Smooth muscle cell (in vitro differentiated cells): ENCODE results near the gene HAGHL. TPM values are rescaled to one million over a fixed set of nuclear protein-coding genes. Genes with fewer than 3 reads are reported as not detected.

Experiments
- DNase-seq: peaks from one replicate; lab custom pipeline; 2025; ENCODE audit not compliant: unreplicated experiment; lab: John Stamatoyannopoulos, UW
- H2AFZ ChIP-seq: fragments of 200-600 bp; sonication (generic); 2 replicates; pipeline ENCODE4 v1.6.0; 2016; ENCODE audit warnings: antibody characterized with exemption, low read depth, mild to moderate bottlenecking
- H3F3A ChIP-seq: fragments of 200-600 bp; sonication (generic); 2 replicates; pipeline ENCODE4 v1.6.0; 2017; ENCODE audit warnings: antibody characterized with exemption, low read depth
- H3K27ac ChIP-seq: fragments of 200-600 bp; sonication (generic); 2 replicates; pipeline ENCODE4 v1.5.1; 2016; ENCODE audit warnings: low read depth, mild to moderate bottlenecking
- H3K27me3 ChIP-seq: fragments of 200-600 bp; sonication (generic); 2 replicates; pipeline ENCODE4 v1.6.1; 2016; ENCODE audit warnings: low read depth, mild to moderate bottlenecking
- H3K36me3 ChIP-seq: fragments of 200-600 bp; sonication (generic); 2 replicates; pipeline ENCODE4 v1.5.1; 2016; ENCODE audit warnings: low read depth
- H3K4me1 ChIP-seq: fragments of 200-600 bp; sonication (generic); 2 replicates; pipeline ENCODE4 v1.5.1; 2016; ENCODE audit warnings: low read depth
- H3K4me2 ChIP-seq: fragments of 200-600 bp; sonication (generic); 2 replicates; pipeline ENCODE4 v1.6.0; 2016; ENCODE audit warnings: mild to moderate bottlenecking
- H3K4me3 ChIP-seq: fragments of 200-600 bp; sonication (generic); 2 replicates; pipeline ENCODE4 v1.5.1; 2016; ENCODE audit warnings: mild to moderate bottlenecking
- H3K79me2 ChIP-seq: fragments of 200-600 bp; sonication (generic); 2 replicates; pipeline ENCODE4 v1.6.0; 2016; ENCODE audit warnings: low read depth, mild to moderate bottlenecking
- H3K9ac ChIP-seq: fragments of 200-600 bp; sonication (generic); 2 replicates; pipeline ENCODE4 v1.6.0; 2016; ENCODE audit warnings: low read depth
- H3K9me3 ChIP-seq: fragments of 200-600 bp; sonication (generic); replicated peaks from 2 replicates; pipeline ENCODE4 v1.5.1; 2016; ENCODE audit warnings: low read depth
- H4K20me1 ChIP-seq: fragments of 200-600 bp; sonication (generic); 2 replicates; pipeline ENCODE4 v1.6.0; 2016; ENCODE audit warnings: low read depth
- WGBS: methylation state at CpG from one replicate; pipeline ENCODE4 v1.1.7; 2016; ENCODE audit warnings: low lambda C conversion rate; 5-methylcytosine and 5-hydroxymethylcytosine counted together
- polyA plus RNA-seq: library from polyadenylated mRNA; unstranded; fragments of >200 nt; fragmentation: Nextera tagmentation; extraction: Ambion mirVana; gene quantifications from 2 replicates; pipeline ENCODE4 v1.2.1, GENCODE V29; 2016
- total RNA-seq: library from RNA; depleted of rRNA; stranded (reverse); fragments of >200 nt; gene quantifications from 2 replicates; pipeline ENCODE4 v1.2.3, GENCODE V29; 2014
- TF ChIP-seq, protein P1 (sequence below): fragments of 200-600 bp; sonication (generic); IDR thresholded peaks from 2 replicates; pipeline ENCODE4 v1.5.1; 2017; ENCODE audit warnings: borderline replicate concordance, mild to moderate bottlenecking, antibody characterized with exemption; ENCODE audit not compliant: insufficient read depth, poor library complexity, severe bottlenecking

Gene HAGHL
- total and polyA plus RNA-seq, 2 experiments from 2014 or later: 3.2 to 23.1 TPM

DNA sequence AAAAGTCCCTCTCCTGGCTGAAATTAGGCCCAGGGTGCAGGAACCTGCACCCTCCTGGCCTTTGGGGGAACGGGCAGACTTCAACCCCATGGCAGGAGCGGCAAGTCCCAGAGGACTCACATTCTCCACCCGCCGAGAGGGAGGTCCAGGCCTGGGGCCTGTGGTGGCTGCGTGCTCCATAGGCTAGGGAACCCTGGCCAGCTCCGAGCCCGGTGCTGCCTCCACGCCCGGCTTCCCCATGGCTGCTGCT is 793 bp upstream of the HAGHL start:
- Histone ChIP-seq H3K4me1 (peaks cover 10% of the 10 kb centered on the region), H3K4me2 (no peak overlapping the region), H3K36me3 (no peaks in the 10 kb centered on the region), H3K27ac (no peak overlapping the region), H3F3A (peaks cover 4% of the 10 kb centered on the region), H2AFZ (no peak overlapping the region), H4K20me1 (peaks cover 10% of the 10 kb centered on the region), H3K4me3 (no peak overlapping the region), H3K79me2 (no peaks in the 10 kb centered on the region), H3K9me3 (no peaks in the 10 kb centered on the region), H3K27me3 (no peaks in the 10 kb centered on the region), H3K9ac (no peak overlapping the region)
- 34% methylated on average over 9 of the region's 9 CpGs for WGBS
- TF ChIP-seq, protein P1, sequence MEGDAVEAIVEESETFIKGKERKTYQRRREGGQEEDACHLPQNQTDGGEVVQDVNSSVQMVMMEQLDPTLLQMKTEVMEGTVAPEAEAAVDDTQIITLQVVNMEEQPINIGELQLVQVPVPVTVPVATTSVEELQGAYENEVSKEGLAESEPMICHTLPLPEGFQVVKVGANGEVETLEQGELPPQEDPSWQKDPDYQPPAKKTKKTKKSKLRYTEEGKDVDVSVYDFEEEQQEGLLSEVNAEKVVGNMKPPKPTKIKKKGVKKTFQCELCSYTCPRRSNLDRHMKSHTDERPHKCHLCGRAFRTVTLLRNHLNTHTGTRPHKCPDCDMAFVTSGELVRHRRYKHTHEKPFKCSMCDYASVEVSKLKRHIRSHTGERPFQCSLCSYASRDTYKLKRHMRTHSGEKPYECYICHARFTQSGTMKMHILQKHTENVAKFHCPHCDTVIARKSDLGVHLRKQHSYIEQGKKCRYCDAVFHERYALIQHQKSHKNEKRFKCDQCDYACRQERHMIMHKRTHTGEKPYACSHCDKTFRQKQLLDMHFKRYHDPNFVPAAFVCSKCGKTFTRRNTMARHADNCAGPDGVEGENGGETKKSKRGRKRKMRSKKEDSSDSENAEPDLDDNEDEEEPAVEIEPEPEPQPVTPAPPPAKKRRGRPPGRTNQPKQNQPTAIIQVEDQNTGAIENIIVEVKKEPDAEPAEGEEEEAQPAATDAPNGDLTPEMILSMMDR: no peak
- no peak for DNase-seq

DNA sequence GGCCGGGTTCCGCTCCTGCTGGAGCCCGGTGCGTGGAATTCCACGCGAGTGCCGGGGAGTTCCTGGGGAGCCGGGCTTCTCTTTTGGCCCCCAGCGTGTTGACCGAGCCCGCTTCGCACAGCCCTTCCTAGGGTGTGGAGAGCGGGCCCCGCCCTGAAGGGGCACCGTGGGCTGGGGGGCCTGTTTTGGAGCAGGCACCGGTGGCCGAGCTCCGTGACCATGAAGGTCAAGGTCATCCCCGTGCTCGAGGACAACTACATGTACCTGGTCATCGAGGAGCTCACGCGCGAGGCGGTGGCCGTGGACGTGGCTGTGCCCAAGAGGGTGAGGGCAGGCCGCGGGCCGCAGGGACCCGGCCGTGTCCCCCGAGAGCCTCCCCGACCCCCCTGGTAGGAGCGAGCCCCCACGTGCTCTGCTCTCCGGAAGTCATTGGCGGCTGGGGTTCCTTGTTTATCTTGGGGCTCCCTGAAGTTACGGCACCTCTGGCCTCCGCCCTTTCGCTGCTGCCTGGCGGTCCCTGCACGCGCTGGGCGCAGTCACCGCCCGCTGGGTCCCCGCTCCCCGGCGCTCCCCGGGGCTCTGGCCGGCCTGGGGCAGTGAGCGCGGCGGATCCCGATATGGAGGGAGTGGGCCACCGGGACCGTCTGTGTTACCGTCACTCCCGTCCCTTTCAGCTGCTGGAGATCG is 528 bp downstream of the HAGHL start:
- Histone ChIP-seq H3K79me2 (no peaks in the 10 kb centered on the region), H3K9me3 (no peaks in the 10 kb centered on the region), H3F3A (peaks cover 4% of the 10 kb centered on the region), H4K20me1 (no peaks in the 10 kb centered on the region), H3K4me3 (peak overlapping the region; percentile 69), H3K4me1 (peaks cover 10% of the 10 kb centered on the region), H2AFZ (peak overlapping the region; percentile 30), H3K36me3 (no peaks in the 10 kb centered on the region), H3K27me3 (no peaks in the 10 kb centered on the region), H3K9ac (peak overlapping the region; percentile 35), H3K27ac (no peak overlapping the region), H3K4me2 (peak overlapping the region; percentile 99)
- no peak for DNase-seq
- WGBS: 3% methylated on average over 56 of the region's 61 CpGs
- TF ChIP-seq, protein P1: no peak

DNA sequence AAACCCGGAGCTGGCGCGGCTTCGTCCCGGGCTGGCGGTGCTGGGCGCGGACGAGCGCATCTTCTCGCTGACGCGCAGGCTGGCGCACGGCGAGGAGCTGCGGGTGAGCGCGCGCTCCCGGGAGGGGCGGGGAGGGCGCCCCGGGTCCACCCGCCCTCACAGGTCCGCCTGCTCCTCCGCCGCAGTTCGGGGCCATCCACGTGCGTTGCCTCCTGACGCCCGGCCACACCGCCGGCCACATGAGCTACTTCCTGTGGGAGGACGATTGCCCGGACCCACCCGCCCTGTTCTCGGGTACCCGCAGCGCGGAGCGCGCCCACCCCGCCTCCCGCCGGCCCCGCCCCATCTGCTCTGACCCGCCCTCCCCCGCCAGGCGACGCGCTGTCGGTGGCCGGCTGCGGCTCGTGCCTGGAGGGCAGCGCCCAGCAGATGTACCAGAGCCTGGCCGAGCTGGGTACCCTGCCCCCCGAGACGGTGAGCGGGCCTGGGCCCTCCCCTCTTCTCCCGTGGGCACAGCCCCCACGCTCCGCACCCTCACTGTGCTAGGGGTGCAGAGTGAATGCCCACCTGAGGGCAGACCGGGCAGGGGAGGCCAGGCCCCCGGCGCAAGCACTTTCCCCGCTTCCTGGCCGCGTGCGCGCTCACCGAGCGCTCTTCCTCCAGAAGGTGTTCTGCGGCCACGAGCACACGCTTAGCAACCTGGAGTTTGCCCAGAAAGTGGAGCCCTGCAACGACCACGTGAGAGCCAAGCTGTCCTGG is 1.4 kb downstream of the HAGHL start:
- 5% methylated on average over 10 of the region's 80 CpGs for WGBS
- Histone ChIP-seq H3K79me2 (no peaks in the 10 kb centered on the region), H2AFZ (no peak overlapping the region), H3K9me3 (no peaks in the 10 kb centered on the region), H3K4me2 (peak overlapping the region; percentile 99), H3K4me3 (peak overlapping the region; percentile 69), H3K9ac (peak overlapping the region; percentile 35), H3K4me1 (peaks cover 10% of the 10 kb centered on the region), H4K20me1 (no peaks in the 10 kb centered on the region), H3K36me3 (no peaks in the 10 kb centered on the region), H3K27me3 (no peaks in the 10 kb centered on the region), H3F3A (peaks cover 4% of the 10 kb centered on the region), H3K27ac (no peak overlapping the region)
- DNase-seq: peak; percentile 34
- TF ChIP-seq, protein P1: no peak
